Embryonic facial prominence (tissue), 1 donor: ENCODE measurements around the gene MAP3K13.
"Not testable (repeated sequence)": the region's sequence is repeated elsewhere in the genome, so short reads cannot be mapped to it uniquely, and the experiment has no call there.

ENCODE experiments used
- DNase-seq: peaks from one replicate; pipeline ENCODE4 v3.0.0-alpha.2; 2016; ENCODE audit errors: extremely low spot score

Gene MAP3K13

DNA sequence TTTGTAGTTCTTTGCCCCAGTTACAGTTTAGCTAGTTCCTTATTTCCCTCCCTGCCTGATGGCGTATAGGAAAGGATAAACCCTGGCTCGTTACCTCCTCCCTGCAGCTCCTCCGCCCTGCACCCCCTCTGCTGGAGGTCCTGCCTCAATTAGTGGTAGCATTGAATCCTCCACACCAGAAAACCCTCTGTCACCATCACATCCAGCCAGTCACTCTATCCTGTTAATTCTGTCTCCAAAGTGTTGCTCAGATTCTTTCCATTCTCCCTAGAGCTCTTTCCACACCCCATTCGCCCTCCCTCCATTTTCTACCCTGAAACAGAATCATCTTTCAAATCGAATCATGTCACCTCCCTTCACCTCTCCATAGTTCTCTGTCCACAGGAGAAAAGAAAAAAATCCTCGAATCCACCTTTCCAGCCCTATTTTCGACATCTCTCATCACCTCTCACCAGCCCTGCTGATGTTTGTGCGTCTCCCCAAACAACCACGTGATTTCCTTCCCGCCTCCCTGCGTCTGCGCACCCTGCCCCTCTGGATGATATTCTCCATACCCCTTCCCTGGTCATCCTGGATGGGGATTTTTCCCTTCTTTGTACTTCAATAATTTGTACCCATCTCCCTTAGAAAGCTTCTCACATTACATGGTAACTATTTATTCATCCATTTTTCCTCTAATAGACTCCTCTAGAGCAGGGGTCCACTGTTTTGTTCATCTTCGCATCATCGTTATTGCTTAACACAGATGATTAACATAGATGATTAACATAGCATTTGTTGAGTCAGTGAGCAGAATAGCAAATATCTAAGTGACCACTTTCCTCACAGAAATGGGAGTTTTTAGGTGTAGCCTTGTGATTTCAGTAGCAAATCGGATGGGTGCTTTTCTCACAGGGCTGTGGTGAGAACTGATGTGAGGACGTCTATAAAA, 37.1 kb downstream of the MAP3K13 start:
- DNase-seq: no peak

DNA sequence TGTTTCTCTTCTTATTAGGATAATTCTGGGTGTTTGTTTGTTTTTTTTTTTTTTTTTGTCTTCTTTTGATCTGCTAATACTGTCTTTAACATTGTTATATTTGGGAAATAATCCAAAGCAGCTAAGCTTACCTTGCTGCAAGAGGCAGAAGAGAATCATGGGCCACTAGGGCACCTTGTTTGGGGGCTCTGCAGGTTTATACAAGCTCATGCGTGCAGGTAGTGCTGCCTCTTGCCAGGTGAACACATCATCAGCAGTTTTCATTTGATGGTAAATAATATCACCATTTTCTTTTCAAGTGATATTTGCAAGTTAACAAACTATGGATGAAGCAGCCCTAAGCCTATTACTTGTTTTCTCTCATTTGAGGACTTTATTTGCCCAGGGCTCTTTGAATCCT, 37.9 kb downstream of the MAP3K13 start:
- no peak for DNase-seq

DNA sequence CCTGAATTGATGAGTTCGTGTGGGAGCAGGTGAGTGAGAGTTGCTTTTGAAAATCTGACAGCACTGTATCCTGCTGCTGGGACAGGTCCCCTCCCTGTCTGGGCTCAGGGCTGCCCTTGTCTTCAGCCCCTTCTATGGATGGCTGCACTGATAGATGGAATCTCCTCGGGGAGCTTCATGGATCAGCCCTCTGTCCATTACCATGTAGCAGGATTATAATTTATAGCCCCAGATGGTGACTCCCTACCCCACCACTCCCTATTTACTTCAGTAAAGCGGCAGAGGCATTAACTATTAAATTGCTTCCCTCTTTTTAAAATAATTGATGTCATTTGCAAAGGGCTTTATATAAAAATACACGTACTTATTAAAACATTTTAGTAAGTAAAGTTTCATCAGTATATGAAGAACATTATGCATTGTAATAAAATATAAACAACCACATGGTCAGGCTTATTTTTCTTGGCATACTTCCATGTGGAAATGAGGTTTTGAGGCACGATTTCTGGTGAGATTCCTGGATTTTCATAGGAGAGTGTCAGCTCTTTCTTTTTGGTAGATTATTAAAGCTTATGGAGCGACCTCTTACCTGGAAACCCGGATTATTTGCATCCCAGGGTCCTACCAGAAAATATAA, 38.5 kb downstream of the MAP3K13 start:
- DNase-seq: no peak

DNA sequence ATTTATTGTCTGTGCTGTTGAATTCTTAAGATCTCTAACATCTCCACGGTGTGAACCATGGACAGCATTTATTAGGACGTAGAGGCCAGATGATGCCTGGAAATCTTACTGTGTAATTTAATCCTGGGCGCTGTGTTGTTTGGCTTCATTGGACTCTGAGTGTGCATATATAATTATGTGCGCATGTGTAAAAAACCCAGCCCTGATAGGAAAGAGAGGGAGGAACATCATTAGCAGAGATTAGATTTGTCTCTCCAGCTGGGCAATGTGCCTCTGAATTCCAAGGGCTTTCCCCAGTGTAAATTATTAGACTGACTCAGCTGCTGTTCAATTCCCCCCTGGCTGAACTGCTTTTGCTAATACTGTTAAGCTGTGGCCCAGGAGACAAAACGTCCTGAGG, 39.6 kb downstream of the MAP3K13 start:
- no peak for DNase-seq

DNA sequence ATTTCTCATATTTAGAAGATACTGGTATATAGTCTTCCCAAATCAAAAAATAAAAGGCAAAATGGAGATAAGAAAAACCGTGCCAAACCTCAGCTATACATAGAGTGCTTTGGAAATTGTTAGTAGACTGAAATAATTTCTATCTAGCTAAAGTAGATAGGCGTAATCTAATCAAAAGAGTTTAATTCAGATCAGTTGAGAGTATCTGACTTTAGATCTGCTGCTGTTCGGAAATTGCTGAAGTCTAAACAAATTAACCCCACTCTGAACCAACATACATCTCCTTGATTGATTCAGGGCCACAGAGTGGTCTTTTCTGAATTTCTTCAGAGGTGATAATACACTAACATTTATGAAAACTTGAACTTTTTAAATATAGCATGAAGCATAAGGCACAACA, 40.1 kb downstream of the MAP3K13 start:
- no peak for DNase-seq

DNA sequence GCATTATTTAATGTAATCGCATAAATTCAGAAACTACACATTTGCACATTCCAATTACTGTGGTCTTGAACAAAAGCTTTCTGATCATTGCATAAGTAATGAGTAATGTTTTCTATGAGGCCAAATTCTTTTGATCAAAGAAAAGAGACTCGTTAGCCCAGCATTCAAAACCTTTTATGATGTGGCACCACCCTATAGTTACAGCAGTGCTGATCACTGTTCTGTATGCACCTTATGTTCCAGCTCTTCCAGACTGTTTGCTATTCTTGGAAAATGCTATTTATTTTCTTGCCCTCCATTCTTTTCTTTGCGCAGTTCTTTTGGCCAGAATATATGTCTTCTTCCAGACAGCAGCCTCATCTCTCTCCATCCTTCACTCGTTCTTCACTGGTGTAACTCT, 42.3 kb downstream of the MAP3K13 start:
- DNase-seq: no peak

DNA sequence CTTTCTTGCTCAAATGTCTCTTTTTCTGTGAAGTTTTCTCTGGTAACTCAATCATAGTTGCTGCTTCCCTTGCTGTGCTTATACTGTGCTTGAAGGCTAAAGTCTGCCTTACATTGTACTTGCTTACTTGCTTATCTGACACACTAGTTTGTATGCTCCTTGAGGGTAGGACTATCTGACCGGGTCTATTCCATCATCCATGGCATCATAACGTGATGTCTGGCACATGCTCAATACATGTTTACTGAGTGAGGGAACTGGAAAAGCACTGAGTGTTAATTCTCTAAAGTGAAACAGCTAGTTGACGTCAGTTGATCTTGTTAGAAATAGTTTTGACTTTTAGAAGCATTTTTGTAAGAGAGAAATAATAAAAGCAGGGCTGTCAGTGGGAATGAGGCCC, 42.7 kb downstream of the MAP3K13 start:
- no peak for DNase-seq

DNA sequence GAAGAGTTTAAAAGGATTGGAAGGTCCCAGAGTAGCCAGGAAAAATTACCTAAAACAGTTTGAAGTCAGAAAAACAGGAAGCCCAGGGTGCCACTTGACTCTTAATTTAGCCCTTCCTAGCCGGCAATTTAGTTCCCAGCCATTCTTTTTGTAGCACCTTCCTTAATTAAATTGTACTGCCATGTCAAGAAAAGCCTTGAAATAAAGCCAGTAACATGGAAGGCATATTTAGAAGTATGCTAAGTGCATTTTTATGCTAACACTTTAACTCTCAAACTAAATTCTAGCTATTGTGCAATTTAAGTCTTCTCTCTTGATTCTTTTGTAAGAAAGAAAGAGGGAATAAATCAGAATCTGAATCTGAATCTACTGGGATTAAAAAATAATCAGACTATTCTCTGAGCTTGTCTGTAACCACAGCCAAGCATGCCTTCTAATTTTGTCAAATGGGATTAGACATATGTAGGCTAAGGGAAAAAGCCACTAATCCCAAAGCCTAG, 43.2 kb downstream of the MAP3K13 start:
- DNase-seq: no peak

DNA sequence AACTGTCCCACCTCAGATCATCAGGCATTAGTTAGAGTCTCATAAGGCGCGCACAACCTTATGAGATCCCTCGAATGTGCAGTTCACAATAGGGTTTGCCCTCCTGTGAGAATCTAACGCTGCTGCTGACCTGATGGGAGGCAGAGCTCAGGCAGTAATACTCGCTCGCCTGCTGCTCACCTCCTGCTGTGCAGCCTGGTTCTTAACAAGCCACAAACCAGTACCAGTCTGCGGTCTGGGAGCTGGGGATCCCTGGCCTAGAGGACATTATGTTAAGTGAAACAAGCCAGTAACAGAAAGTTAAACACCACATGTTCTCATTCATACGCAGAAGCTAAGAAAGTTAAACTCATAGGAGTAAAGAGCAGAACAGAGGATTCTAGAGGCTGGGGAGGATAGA, 47.0 kb downstream of the MAP3K13 start:
- no peak for DNase-seq

DNA sequence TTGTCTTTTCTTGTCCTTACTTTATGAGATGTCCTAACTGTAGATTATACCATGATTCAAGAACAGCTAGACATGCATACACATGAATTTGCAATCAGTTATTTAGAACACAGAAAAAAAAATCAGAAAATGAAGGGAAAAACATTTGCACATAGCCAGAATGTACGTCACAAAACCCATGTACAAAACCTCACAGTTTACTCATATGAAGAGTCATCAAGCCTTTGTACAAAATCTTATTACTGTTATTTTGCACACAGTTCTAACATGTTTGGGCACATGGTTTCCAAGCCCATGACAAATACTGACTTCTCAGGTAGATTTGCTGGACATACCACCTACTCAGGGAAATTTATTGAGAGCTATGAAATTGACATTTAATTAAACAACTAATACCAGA, 48.2 kb downstream of the MAP3K13 start:
- no peak for DNase-seq

DNA sequence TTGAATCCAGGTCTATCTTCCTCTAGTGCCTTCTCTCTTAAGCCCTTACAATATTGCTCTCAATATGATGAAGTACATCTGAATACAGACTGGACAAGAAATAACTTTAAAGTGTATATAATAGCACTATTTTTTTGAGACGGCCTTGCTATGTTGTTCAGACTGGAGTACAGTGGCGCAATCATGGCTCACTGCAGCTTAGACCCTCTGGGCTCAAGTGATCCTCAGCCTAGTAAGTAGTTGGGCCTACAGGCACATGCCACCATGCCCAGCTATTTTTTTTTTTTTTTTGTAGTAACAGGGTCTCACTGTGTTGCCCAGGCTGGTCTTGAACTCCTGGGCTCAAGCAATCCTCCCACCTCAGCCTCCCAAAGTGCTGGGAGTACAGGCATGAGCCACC, 53.6 kb downstream of the MAP3K13 start:
- DNase-seq: no peak

DNA sequence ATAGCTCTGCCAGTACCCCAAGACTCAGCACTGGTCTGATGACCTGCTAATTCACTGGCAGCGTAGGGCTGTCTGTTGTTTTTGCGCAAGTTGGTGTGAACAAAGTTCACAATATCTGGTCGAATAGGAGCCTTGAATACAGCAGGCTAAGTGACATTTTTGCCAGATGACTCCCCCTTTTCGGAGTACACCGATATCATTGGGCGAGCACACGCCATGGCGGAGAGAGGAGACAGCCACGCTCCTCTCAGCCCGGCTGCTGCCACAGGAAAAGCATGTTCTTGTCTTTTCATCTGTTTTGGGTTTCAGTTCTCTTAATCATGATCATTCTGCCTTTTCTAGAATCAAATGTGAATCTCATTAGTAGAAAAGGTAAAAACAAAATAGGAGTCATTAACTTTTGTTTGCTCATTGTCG, 55.6 kb downstream of the MAP3K13 start:
- DNase-seq: not testable (repeated sequence)

DNA sequence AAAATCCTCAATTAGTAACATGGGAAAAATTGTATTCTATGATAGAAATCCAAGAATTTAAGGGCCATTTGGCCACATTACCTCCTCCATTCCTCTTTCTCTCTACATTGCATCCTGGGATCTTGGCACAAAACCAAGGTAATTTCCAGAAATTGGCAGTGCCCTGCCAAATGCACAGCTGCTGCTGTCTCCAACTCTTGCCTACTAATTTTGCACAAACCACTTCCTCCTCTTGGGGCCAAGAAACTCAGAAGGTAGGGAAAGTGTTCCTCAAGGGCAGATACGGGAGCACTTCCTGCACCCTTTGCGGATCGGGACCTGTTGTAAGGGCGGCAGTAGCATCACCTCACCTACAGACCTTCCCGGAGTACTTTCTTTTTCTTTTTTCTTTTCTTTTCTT, 57.8 kb downstream of the MAP3K13 start:
- DNase-seq: no peak

DNA sequence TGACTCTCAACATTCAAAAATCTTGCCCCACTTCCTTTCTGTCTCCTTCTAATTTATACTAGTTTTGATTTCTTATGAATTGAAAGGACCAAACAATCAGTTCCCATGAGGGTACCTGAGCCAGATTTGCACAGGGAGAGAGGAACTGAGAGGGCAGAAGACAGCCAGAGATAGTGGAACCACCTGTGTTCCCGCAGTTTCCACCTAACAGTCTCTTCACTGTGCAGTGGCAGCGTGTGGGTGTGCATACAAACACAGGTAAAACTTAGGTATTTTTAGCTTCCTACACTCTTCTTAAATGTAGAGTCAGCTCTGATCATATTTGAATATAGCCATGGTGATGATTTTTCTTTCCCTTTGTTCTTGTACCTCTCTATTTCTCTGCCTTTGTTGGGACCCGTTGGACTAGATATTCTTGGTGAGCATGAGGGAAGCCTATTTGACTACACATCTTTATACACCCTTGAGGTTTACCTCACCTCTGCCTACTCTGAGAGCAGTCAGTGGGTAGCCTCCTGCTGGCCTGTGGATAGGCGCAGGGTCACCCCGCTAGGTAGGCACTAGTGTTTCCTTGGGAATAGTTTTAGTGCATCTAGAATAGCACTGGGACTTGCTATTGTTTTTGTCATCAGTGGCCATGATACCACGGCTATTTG, 58.8 kb downstream of the MAP3K13 start:
- DNase-seq: no peak

DNA sequence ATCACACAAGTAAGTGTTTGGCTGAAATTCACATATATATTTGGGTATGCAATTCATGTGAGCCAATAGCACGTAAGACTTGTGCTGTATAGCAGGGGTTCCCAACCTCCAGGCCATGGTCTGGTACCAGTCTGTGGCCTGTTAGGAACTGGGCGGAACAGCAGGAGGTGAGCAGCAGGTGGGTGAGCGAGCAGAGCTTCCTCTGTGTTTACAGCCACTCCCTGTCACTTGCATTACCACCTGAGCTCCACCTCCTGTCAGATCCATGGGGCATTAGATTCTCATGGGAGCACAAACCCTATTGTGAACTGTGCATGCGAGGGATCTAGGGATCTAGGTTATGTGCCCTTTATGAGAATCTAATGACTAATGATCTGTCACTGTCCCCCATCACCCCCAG, 59.7 kb downstream of the MAP3K13 start:
- DNase-seq: no peak

DNA sequence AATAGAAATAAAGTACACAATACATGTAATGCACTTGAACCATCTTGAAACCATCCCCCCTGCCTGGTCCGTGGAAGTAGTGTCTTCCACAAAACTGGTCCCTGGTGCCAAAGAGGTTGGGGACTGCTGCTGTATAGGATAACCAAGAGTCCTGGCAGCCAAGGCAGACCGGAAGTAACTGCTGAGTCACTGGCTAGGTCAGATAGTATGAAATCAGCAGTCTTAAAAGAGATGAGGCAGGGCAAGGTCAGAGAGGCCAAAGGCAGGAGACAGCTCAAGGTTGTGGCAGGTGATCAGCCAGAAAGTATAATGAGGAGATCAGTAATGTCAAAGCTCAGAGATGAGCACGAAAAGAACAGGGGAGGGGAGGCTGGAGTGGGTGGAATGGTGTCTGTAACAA, 60.2 kb downstream of the MAP3K13 start:
- no peak for DNase-seq

DNA sequence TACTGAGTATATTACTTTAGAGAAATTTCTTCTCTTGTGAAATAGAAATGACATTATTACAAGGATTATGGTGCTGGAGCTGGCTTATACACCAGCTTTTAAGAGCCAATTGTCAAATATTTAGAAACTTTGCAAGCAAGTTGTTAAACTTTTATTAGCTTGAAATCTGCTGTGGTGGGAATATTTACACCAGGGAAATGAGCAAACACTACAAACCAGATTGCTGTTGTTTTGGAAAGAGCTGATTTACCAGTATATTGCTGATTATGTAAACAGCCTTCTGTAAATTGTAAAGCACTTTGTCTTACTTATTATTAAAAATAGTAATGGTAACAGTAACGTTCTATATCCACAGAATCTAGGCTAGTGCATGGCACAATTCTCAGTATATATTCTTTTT, 61.5 kb downstream of the MAP3K13 start:
- DNase-seq: no peak

DNA sequence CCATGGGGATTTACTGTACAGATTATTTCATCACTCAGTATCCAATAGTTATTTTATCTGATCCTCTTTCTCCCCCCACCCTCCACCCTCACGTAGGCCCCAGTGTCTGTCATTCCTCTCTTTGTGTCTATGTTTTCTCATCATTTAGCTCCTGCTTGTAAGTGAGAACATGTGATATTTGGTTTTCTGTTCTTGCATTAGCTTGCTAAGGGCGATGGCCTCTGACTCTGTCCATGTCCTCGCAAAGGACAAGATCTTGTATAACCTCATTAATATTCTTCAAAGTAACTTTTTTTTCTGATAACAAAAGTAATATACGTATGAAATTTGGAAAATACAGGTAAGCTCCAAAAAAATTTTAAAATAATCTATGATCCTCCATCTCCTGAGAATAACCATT, 67.4 kb downstream of the MAP3K13 start:
- DNase-seq: no peak

DNA sequence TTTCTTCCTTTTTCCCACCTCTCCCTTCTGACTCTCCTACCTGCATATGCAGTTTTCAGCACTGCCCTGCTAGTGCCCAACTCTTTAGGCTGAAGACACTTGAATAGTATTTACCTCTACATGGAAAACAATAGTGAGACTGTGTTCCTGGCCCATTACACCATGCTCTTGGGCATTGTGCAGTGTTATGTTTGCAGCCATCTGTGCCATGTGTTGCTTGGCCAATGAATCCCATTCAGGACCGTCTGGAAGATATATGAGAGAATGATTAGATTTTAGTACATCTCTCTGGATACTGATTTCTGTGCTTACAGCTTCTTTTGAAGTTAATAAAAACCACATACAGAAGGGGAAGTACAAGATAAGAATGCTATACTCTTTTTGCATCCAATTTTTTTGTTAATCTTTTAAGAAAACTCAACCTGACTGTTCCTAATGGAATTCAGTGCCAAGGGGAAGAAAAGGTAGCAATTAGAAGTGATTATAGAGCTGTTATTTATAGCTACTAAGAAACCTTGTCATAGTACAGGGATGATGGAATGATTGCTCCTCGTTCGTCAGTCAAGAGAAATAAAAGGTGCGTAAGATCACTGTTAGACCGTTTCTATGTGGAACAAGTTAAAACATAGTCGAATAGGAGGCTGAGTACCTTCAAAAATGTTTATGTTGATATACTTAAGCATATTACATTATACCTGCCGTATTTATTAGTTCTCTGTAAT, 77.0 kb downstream of the MAP3K13 start:
- no peak for DNase-seq

DNA sequence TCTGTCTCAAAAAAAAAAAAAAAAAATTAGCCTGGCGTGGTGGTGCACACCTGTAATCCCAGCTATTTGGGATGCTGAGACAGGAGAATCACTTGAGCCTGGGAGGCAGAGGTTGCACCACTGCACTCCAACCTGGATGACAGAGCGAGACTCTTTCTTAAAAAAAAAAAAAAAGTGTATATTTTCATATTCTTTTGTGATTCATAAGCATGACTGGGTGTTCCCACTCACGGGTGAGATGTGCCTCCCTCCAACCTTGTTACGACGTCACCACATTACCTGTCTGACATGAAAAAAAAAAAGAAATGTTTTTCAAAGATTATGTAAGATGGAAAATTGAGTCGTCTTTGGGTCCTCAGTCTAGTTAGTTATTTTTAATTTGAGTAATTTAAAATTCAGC, 79.1 kb downstream of the MAP3K13 start:
- no peak for DNase-seq

DNA sequence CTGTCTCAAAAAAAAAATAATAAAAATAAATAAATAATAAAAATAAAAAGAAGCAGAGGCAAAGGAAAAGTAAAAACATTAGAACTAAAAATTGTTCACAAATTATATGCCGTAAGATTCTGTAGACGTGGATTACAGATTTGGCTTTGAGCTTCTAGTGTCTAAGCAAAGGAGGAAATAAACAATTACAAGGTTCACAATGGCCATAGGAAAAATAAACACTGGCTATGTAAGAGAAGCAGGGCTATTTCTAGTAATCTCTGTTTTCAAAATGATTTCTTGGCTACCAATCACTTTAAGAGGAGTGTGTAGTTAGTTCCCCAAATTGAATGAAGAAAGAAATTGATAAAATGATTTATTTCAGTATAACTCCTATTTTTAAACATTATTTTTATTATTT, 81.4 kb downstream of the MAP3K13 start:
- no peak for DNase-seq

DNA sequence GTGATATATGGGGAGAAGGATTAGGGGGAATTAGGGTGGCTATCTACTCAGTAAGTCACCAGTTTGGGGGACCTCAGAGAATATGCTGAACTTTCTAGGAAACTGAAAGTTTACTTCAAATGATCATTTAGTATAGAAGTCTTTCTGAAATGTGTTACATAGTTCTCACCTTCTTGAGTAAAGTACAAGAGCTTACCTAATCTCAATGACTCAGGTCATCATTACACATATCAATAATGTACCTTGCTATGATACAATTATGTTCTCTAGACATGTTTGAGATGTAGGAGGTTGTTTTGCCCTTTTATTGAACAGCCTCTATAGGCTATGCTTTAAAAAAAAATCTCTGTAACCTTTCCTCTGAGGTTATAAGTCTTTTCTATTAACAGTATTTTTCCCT, 85.2 kb downstream of the MAP3K13 start:
- no peak for DNase-seq
